SU-DHL-6 (cell line): ENCODE measurements around the gene CAP1.

Source experiments
- H2AFZ ChIP-seq: fragments of 200-600 bp; sonication (generic); 2 replicates; pipeline ENCODE4 v1.6.1; 2014; ENCODE audit warnings: low read depth, mild to moderate bottlenecking, moderate library complexity, mixed read lengths, antibody characterized with exemption, low read length; ENCODE audit not compliant: severe bottlenecking
- H3F3A ChIP-seq: fragments of 200-600 bp; shearing (Covaris generic); 2 replicates; pipeline ENCODE4 v1.6.0; 2016; ENCODE audit warnings: antibody characterized with exemption, mild to moderate bottlenecking; ENCODE audit not compliant: insufficient read depth
- H3K27ac ChIP-seq: fragments of 200-600 bp; sonication (generic); 2 replicates; pipeline ENCODE4 v1.5.1; 2016; ENCODE audit warnings: low read depth, mild to moderate bottlenecking, low read length, moderate library complexity, mixed read lengths
- H3K27me3 ChIP-seq: fragments of 200-600 bp; sonication (generic), shearing (Covaris generic); 2 replicates; pipeline ENCODE4 v1.6.0; 2014; ENCODE audit warnings: mild to moderate bottlenecking, low read length
- H3K36me3 ChIP-seq: fragments of 200-600 bp; sonication (generic); 2 replicates; pipeline ENCODE4 v1.6.1; 2014; ENCODE audit warnings: mild to moderate bottlenecking, low read length, mixed read lengths
- H3K4me2 ChIP-seq: fragments of 300-600, 200-600 bp; shearing (Covaris generic), sonication (generic); 2 replicates; pipeline ENCODE4 v1.6.0; 2014; ENCODE audit warnings: low read length, low read depth, mild to moderate bottlenecking; ENCODE audit not compliant: poor library complexity, severe bottlenecking
- H3K4me3 ChIP-seq: fragments of 200-600 bp; sonication (generic); 2 replicates; pipeline ENCODE4 v1.5.1; 2014; ENCODE audit warnings: antibody characterized with exemption, low read length, mild to moderate bottlenecking, mixed read lengths; ENCODE audit not compliant: insufficient read depth, poor library complexity, severe bottlenecking
- H3K79me2 ChIP-seq: fragments of 200-600 bp; sonication (generic); 2 replicates; pipeline ENCODE4 v1.6.1; 2014; ENCODE audit warnings: mild to moderate bottlenecking, low read length, moderate library complexity; ENCODE audit not compliant: insufficient read depth
- H3K9ac ChIP-seq: fragments of 200-600 bp; sonication (generic); 2 replicates; pipeline ENCODE4 v1.7.0; 2014; ENCODE audit warnings: mild to moderate bottlenecking, low read length
- H3K9me2 ChIP-seq: fragments of 200-600 bp; sonication (generic); replicated peaks from 2 replicates; pipeline ENCODE4 v1.6.1; 2014; ENCODE audit warnings: low read length; ENCODE audit not compliant: insufficient read depth
- H3K9me3 ChIP-seq: fragments of 200-600 bp; sonication (generic); 2 replicates; pipeline ENCODE4 v1.6.1; 2014; ENCODE audit warnings: low read length, mixed read lengths; ENCODE audit not compliant: insufficient read depth
- H4K20me1 ChIP-seq: fragments of 200-600 bp; sonication (generic); 2 replicates; pipeline ENCODE4 v1.6.1; 2014; ENCODE audit warnings: low read depth, mild to moderate bottlenecking, antibody characterized with exemption, low read length, moderate library complexity, mixed read lengths
- CTCF ChIP-seq: fragments of 200-600 bp; sonication (generic); IDR thresholded peaks from one replicate; pipeline ENCODE4 v1.5.1; 2017; ENCODE audit warnings: antibody characterized with exemption, mild to moderate bottlenecking, low read length, moderate library complexity; ENCODE audit not compliant: insufficient read depth, poor library complexity, severe bottlenecking
- EZH2phosphoT487 ChIP-seq: fragments of 200-600 bp; sonication (generic), shearing (Covaris generic); conservative IDR thresholded peaks from 2 replicates; pipeline ENCODE4 v1.6.1; 2018; ENCODE audit warnings: mild to moderate bottlenecking, antibody characterized with exemption, low read length, moderate library complexity, mixed read lengths

Gene CAP1

GRCh38 chr1:40014253-40014706, 26.2 kb upstream of the CAP1 start:
- no peaks in the 10 kb centered on the region for H3K36me3 ChIP-seq
- H3K27me3 ChIP-seq = no peaks in the 10 kb centered on the region
- H2AFZ ChIP-seq = no peak overlapping the region
- 0 out of 2 replicates have a peak, but pooled peaks cover 4% of the 10 kb centered on the region for H3F3A ChIP-seq
- H3K9me2 ChIP-seq = no peaks in the 10 kb centered on the region
- TF ChIP-seq EZH2phosphoT487 (no peak), CTCF (no peak)
- no peaks in the 10 kb centered on the region for H3K9me3 ChIP-seq
- no peak overlapping the region for H3K4me2 ChIP-seq
- H3K27ac ChIP-seq = no peak overlapping the region
- H3K9ac ChIP-seq = no peak overlapping the region
- H3K79me2 ChIP-seq = no peaks in the 10 kb centered on the region
- no peak overlapping the region for H3K4me3 ChIP-seq
- no peaks in the 10 kb centered on the region for H4K20me1 ChIP-seq

- TF ChIP-seq CTCF = no peak
- TF ChIP-seq EZH2phosphoT487 = no peak
- no peaks in the 10 kb centered on the region for H3K79me2 ChIP-seq
- H3K9ac ChIP-seq = no peak overlapping the region
- no peak overlapping the region for H3K4me2 ChIP-seq
- H3K27me3 ChIP-seq = no peaks in the 10 kb centered on the region
- H3K36me3 ChIP-seq = no peaks in the 10 kb centered on the region
- no peak overlapping the region for H3K27ac ChIP-seq
- H3F3A ChIP-seq = 0 out of 2 replicates have a peak, but pooled peaks cover 4% of the 10 kb centered on the region
- H3K4me3 ChIP-seq = no peak overlapping the region
- H3K9me3 ChIP-seq = no peaks in the 10 kb centered on the region
- H3K9me2 ChIP-seq = no peaks in the 10 kb centered on the region
- no peak overlapping the region for H2AFZ ChIP-seq
- no peaks in the 10 kb centered on the region for H4K20me1 ChIP-seq
Measured at GRCh38 chr1:40014812-40015594, 25.5 kb upstream of the CAP1 start.

GRCh38 chr1:40017951-40018575, 22.5 kb upstream of the CAP1 start:
- Histone ChIP-seq H3K4me2 (no peak overlapping the region), H3K27me3 (no peaks in the 10 kb centered on the region), H3K79me2 (no peaks in the 10 kb centered on the region), H3K9me2 (no peaks in the 10 kb centered on the region), H3K9ac (no peak overlapping the region), H4K20me1 (no peaks in the 10 kb centered on the region), H2AFZ (no peak overlapping the region), H3K9me3 (no peaks in the 10 kb centered on the region), H3K36me3 (no peaks in the 10 kb centered on the region), H3K4me3 (no peak overlapping the region), H3K27ac (no peak overlapping the region), H3F3A (0 out of 2 replicates have a peak, but pooled peaks cover 4% of the 10 kb centered on the region)
- TF ChIP-seq CTCF (no peak), EZH2phosphoT487 (no peak)
